NCI-H1092 treated with DMSO at 0.1 percent for 48 hours (cell line): ENCODE measurements around the gene DSC2.
"Not testable (repeated sequence)": the region's sequence is repeated elsewhere in the genome, so short reads cannot be mapped to it uniquely, and the experiment has no call there.

Experiments used
- DNase-seq: peaks from one replicate; lab custom pipeline; 2025; lab: John Stamatoyannopoulos, UW

DSC2 gene

GRCh38 chr18:31042406-31043181 is 59.6 kb downstream of the DSC2 start, which contains the start of gene DSC3:
Gene DSC3 (minus strand): TSS chr18:31042742. CDS start chr18:31042660, 82 bp downstream.
- no peak for DNase-seq

GRCh38 chr18:31042084-31042405 is 60.2 kb downstream of the DSC2 start:
- no peak for DNase-seq

- DNase-seq: no peak
Measured at GRCh38 chr18:31041271-31042083, 60.7 kb downstream of the DSC2 start.

- DNase-seq: no peak
Measured at GRCh38 chr18:31040686-31041270, 61.4 kb downstream of the DSC2 start.

- DNase-seq: no peak
Measured at GRCh38 chr18:31039426-31039825, 62.8 kb downstream of the DSC2 start.

- not testable (repeated sequence) for DNase-seq
Measured at GRCh38 chr18:31037686-31038085, 64.5 kb downstream of the DSC2 start.

GRCh38 chr18:31034541-31034940 is 67.7 kb downstream of the DSC2 start:
- no peak for DNase-seq

- DNase-seq: no peak
Measured at GRCh38 chr18:31030574-31031278, 71.5 kb downstream of the DSC2 start.

GRCh38 chr18:31015715-31016434 is 86.3 kb downstream of the DSC2 start:
- no peak for DNase-seq

GRCh38 chr18:31011455-31011854 is 90.8 kb downstream of the DSC2 start:
- not testable (repeated sequence) for DNase-seq

GRCh38 chr18:31010601-31011000 is 91.6 kb downstream of the DSC2 start:
- DNase-seq: no peak
